Gastrocnemius medialis (tissue), 4 donors: Measurements from ENCODE around the gene PIGQ.

Source experiments
- POLR2A ChIP-seq, 2 donors: fragments of 450-650 bp; IDR thresholded peaks; one replicate each; pipeline ENCODE4 v1.6.1; 2017; ENCODE audit warnings: antibody characterized with exemption in 2 of 2, mild to moderate bottlenecking in 2 of 2, moderate library complexity in 2 of 2
- TF ChIP-seq, protein P1 (sequence below), 5 experiments: fragments of 450-650 bp in 3 of 5; fragments of 200-600 bp in 2 of 5; sonication (generic) in 2 of 5; IDR thresholded peaks in 4 of 5; conservative IDR thresholded peaks in 1 of 5; 1 replicate in 4 of 5; 2 replicates in 1 of 5; pipeline ENCODE4 v1.5.1; 2016 to 2019; ENCODE audit warnings: antibody characterized with exemption in 5 of 5, mild to moderate bottlenecking in 3 of 5, moderate library complexity in 3 of 5

DNA sequence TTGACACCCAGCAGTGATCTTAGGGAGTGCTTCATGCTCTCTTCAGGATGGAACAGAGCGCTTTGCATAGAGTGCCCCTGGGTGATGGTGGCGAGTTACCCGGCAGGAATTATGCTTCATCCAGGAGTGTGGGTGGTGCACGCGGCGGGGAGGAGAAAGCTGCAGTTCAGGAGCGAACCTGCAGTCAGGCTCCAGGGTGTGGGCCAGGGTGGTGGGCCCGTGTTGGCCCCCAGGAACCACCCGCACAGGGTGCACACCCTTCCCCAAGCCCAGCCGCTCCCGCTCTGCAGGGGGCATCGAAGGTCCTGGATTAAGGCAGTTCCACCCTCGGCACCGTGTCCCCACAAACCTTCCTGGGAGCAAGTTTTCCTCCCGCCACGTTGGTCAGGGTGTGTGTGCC, 24.0 kb downstream of the PIGQ start:
- TF ChIP-seq, protein P1, sequence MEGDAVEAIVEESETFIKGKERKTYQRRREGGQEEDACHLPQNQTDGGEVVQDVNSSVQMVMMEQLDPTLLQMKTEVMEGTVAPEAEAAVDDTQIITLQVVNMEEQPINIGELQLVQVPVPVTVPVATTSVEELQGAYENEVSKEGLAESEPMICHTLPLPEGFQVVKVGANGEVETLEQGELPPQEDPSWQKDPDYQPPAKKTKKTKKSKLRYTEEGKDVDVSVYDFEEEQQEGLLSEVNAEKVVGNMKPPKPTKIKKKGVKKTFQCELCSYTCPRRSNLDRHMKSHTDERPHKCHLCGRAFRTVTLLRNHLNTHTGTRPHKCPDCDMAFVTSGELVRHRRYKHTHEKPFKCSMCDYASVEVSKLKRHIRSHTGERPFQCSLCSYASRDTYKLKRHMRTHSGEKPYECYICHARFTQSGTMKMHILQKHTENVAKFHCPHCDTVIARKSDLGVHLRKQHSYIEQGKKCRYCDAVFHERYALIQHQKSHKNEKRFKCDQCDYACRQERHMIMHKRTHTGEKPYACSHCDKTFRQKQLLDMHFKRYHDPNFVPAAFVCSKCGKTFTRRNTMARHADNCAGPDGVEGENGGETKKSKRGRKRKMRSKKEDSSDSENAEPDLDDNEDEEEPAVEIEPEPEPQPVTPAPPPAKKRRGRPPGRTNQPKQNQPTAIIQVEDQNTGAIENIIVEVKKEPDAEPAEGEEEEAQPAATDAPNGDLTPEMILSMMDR (IDR thresholded peaks at IDR 0.05 in 4 of 5, conservative IDR thresholded peaks at IDR 0.05 in 1 of 5) = no peak
- no peak for TF ChIP-seq POLR2A (IDR thresholded peaks at IDR 0.05)
